Dermis microvascular lymphatic vessel endothelial cell (primary cell): Measurements from ENCODE around the gene KSR1. TPM values are rescaled to one million over a fixed set of nuclear protein-coding genes. Genes with fewer than 3 reads are reported as not detected.

Experiments
- DNase-seq, 2 donors: peaks; one replicate each; pipeline versions ENCODE4 v3.0.0 to v3.0.0-alpha.2; 2010; ENCODE audit warnings: low read depth in 2 of 2
- total RNA-seq: library from RNA; depleted of rRNA; stranded (reverse); fragments of >200 nt; gene quantifications from 2 replicates; pipeline ENCODE4 v1.2.1, GENCODE V29; 2014

The KSR1 gene
- total RNA-seq, 1 donor from 2014 or later, result 6.2 TPM

GRCh38 chr17:27473190-27473747 is 17.0 kb downstream of the KSR1 start:
- no peak for DNase-seq

- peak in 1 of 2 donors; percentile 76 for DNase-seq
Observed at GRCh38 chr17:27473748-27474609, 17.7 kb downstream of the KSR1 start.

- DNase-seq, result no peak
Observed at GRCh38 chr17:27475070-27475673, 18.9 kb downstream of the KSR1 start.

GRCh38 chr17:27475981-27476895 is 20.0 kb downstream of the KSR1 start:
- no peak for DNase-seq

GRCh38 chr17:27477050-27477888 is 21.0 kb downstream of the KSR1 start:
- DNase-seq, result no peak

GRCh38 chr17:27477971-27478684 is 21.9 kb downstream of the KSR1 start:
- no peak for DNase-seq

GRCh38 chr17:27478901-27479538 is 22.8 kb downstream of the KSR1 start:
- DNase-seq, result no peak

- no peak for DNase-seq
Observed at GRCh38 chr17:27479838-27480237, 23.6 kb downstream of the KSR1 start.

GRCh38 chr17:27480699-27481098 is 24.5 kb downstream of the KSR1 start:
- DNase-seq, result no peak

- DNase-seq, result peak in 1 of 2 donors; percentile 13
Observed at GRCh38 chr17:27481327-27481726, 25.1 kb downstream of the KSR1 start.

- DNase-seq, result no peak
Observed at GRCh38 chr17:27485125-27485524, 28.9 kb downstream of the KSR1 start.

- DNase-seq, result no peak
Observed at GRCh38 chr17:27485716-27486495, 29.7 kb downstream of the KSR1 start.

GRCh38 chr17:27486741-27487140 is 30.5 kb downstream of the KSR1 start:
- DNase-seq, result no peak

GRCh38 chr17:27488231-27488630 is 32.0 kb downstream of the KSR1 start:
- no peak for DNase-seq

- no peak for DNase-seq
Observed at GRCh38 chr17:27489045-27489715, 32.9 kb downstream of the KSR1 start.

GRCh38 chr17:27490391-27490790 is 34.1 kb downstream of the KSR1 start:
- DNase-seq, result no peak

- DNase-seq, result no peak
Observed at GRCh38 chr17:27491713-27492190, 35.5 kb downstream of the KSR1 start.

GRCh38 chr17:27492470-27492869 is 36.2 kb downstream of the KSR1 start:
- DNase-seq, result no peak
